Dedifferentiated amniotic fluid mesenchymal stem cell (primary cell): ENCODE results near the gene MVB12A.

Source experiments
- DNase-seq: peaks from one replicate; pipeline ENCODE4 v3.0.0-alpha.2; 2016; ENCODE audit errors: extremely low spot score

Gene MVB12A

DNA sequence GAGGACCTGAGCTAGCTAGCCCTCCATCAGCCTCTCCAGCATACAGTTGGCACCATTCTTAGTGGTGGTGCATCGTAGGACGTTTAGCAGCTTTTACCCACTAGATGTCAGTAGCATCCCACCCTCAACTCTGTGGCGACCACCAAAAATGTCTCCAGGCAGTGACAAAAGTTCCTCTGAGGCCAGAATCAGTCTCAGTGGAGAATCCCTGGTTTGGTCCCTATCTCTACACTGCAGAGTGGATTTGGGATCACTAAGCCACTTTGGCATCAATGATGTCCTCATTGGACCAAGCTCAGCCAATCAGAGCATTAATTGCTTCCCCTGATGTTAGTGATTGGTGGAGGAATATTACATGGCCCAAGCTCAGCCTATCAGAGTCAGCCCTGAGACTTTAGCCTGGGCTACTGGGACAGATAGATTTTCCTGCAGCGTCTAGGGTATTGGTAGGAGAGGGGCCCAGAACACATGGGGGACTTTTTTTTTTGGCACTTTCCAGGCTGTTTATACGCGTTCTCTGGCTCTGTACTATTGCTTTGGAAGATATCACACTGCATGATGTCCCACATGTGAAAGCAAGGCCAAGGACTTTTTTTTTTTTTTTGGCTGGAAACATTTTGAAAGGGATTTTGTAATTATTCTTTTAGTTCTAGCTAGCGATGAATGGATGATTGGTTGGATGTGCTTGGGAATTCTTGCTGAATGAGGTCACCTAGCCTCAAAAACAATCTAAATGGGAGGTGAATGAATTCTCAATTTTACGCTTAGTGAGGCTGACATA is 21.6 kb downstream of the MVB12A start:
- DNase-seq: no peak

DNA sequence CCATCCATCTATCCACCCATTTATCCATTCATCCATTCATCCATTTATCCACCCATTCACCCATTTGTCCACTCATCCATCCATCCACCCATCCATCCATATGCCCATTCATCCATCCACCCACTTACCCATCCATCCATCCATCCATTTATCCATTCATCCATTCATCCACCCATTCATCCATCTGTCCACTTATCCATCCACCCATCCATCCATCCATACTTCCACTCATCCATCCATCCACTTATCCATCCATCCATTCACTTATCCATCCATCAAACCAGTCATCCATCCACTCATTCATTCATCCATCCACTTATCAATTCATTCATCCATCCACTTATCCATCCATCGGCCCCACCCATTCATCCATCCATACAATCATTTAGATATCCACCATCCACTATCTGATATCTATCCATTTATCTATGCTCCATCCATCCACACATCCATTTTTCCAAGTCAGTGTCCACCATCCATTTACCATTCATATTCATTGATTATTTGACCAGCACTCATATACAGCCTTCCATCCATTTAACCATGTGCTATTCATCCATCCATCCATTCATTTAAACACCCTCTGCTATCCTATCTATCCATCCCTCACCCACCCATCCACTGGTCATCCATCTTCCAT is 25.8 kb downstream of the MVB12A start:
- DNase-seq: no peak

DNA sequence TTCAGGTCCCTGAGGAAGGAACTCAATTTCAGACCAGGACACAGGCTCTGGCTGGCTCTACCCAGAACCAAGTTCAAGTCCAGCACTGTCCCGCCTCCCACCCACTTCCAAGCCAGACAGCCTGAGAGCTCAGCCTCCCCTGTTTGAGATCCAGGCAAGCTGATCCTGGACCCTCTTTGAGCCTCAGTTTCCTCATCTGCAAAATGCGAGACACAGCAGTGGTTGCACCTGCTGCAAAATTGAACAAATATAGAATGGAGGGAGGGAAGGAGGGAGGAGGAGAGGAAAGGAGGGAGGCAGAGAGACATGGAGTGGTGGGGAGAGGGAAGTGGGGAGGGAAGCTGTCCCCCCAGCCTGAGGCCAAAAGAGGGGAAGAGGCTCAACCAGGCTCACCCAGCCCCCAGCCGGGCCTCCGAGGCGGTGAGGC is 27.9 kb downstream of the MVB12A start:
- no peak for DNase-seq

DNA sequence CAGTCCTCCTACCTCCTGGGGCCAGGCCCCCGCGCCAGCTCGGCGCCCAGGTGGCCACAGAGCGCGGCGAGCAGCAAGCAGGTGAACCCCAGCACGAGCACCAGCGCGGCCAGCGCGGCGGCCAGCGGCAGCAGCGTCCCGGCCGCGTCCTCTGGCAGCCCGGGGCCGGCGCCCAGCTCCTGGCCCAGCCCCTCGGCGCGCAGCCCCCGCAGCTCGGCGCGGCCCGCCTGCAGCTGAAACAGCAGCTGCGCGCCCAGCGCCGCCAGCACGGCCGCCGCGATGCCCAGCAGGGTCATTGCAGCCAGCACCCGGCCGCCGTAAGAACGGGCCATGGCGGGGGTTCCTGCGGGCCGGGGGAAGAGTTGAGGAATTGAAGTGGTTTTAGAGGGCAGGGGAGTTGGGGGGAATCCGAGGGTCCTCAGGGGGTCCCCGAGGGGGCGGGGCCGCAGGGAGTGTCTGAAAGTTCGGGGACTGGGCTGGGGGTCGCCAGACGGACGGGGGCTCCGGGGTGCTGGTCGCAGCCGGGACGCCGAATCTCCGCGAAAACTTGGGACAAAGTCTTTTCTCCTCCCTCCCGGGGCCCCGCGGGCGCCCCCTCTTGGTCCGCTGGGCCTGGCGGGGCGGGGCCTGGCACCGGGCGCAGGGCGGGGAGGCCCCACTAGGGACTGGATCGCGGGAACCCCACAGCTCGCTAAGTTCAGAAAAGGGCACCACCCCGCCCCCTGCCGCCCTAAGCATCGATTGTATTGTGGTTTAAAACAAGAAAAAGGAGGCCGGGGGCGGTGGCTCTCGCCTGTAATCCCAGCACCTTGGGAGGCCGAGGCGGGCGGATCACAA is 28.5 kb downstream of the MVB12A start, which contains the start of gene TMEM221:
TMEM221 (minus strand) TSS at position 538 of the 837 bp plus-strand sequence; CDS start at position 332, 206 bp downstream.
- peak; percentile 23 for DNase-seq

DNA sequence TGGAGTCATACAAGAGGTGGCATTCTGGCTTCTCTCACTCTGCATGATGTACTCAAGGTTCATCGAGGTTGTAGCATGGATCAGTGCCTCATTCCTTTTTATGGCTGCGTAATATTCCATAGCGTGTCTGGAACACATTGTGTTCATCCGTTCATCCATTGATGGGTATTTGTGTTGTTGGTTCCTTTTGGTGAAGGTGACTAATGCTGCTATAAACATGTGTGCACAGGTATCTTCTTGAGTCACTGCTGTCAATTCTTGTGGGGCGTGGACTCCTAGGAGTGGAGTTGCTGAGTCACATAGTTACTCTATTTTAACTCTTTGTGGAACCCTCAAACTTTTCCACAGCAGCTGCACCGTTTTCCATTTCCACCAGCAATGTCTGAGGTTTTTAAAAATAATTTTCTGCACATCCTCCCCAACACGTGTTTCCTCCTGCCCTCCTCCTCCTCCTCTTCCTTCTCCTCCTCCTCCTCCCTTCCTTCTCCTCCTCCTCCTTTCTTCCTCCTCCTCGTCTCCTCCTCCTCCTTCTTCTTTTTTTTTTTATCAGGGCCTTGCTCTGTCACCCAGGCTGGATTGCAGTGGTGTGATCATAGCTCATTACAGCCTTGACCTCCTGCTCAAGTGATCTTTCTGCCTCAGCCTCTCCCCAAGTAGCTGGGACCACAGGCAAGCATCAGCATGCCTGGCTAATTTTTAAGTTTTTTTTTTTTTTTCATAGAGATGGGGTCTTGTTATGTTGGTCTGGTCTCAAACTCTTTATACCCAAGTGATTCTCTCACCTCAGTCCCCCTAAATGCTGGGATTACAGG is 30.6 kb downstream of the MVB12A start:
- no peak for DNase-seq

DNA sequence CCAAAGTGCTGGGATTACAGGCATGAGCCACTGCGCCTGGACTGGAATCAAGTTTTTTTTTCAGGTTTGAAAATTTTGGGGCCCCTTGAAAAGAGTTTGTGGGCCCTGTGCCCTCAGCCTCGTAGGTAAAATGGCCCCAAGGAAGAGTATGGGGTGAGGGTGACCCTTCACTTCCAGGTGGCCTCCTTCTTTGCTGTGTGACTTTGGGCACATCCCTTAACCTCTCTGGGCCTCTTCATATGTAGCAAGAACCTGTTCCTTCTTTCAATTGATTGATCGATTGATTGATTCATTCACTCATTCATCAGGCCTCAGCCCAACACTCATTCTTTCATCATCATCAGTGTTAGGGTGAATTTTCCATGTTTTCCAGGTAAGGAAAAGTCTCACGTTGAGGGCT is 32.0 kb downstream of the MVB12A start:
- DNase-seq: no peak

DNA sequence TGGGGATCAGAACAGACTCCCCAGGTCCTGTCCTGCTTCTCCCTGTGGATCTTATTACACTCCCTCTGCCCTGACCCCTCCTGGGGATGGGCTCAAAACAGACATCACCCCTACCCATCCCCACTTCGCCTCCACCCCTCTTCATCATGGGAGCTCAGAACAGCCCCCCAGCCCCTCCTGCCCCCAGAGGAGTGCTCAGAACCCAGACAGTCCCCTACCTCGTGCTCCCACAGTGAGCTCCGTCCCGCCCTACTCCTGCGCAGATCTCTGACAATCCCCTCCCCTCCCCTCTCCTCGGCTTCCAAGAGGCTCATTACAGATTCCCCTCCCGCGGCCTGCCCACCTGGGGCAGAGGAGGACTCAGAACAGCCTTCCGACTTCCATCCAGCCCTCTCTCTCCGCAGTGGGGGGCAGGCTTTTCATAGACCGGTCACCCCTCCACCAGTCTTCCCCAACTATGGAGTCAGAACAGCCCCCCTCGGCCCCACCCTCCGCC is 34.8 kb downstream of the MVB12A start:
- no peak for DNase-seq

DNA sequence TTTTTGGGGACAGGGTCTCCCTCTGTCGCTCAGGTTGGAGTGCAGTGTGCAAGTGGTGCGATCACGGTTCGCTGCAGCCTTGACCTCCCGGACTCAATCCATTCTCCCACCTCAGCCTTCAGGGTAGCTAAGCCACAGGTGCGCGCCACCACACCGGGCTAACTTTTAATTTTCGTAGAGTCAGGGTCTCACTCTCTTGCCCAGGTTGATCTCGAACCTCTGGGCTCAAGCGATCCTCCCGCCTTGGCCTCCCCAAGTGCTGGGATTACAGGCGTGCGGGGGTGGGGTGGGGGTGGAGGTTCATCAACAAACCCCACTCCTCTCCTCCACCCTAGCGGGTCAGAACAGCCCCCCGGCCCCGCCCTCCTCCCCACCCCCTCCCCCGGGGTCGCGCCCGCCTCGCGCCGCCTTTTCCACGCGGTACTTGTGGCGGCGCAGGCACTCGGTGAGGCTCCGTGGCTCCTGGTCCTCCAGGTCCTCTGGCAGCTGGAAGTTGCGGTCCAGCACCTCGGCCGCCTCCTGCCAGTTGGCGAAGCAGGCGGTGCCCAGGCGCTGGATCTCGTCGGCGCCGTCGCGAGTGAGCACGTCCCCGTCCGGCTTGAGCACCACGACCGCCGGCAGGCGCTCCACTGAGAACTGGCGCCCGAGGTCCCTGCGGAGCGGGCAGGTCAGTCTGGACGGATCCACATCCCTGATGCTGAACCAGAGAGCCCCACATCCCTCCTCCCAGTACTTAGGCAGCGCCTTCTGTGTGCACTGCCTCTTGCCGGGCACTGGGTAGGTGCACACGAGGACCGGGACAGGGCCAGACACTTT is 35.7 kb downstream of the MVB12A start:
- no peak for DNase-seq

DNA sequence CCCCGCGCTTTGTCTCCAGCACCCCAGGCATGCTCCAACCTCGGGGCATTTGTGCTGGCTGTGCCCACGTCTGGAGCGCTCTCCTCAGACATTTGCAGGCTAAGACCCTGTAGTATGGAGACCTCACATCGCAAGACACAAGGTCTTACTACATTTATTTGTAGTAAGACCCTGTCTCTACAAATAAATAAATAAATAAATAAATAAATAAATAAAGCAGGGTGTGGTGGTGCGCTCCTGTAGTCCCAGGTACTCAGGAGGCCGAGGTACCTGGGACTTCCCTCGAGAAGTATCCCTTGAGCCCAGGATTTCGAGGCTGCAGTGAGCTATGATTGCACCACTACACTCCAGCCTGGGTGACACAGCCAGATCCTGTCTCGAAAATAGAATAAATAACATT is 36.3 kb downstream of the MVB12A start:
- no peak for DNase-seq

DNA sequence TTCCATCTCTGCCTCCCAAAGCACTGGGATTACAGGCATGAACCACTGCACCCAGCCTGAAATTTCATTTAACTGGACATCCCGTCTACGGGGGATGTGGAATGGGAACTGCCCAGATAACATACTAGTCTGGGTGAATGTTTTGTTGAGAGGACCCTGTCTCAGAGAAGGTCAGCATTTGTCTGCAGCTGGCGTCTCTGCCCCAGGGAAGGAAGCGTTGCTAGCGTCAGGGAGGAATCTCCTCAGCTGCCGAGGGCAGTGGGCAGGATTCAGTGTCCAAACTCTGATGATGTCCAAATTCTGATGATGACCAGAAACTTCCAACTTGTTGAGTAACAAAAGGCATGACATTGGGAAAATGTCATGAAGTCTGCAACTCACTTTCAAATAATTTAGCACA is 37.8 kb downstream of the MVB12A start:
- no peak for DNase-seq

DNA sequence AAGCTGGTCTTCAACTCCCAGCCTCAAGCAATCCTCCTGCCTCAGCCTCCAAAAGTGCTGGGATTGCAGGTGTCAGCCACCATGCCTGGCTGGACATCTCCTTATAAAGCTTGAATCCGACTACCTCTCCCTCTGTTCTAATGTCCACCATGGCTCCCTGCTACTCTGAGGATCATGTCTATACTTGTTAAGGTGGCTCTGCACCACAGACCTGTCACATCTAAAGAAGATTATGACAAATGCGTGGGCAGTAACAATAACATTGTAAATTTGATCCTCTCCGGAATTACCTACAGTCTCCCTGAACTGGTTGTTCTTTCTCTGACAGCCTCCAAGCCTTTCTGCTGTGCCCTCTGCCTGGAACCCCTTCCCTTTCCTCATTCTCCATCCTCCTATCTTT is 39.1 kb downstream of the MVB12A start:
- DNase-seq: no peak

DNA sequence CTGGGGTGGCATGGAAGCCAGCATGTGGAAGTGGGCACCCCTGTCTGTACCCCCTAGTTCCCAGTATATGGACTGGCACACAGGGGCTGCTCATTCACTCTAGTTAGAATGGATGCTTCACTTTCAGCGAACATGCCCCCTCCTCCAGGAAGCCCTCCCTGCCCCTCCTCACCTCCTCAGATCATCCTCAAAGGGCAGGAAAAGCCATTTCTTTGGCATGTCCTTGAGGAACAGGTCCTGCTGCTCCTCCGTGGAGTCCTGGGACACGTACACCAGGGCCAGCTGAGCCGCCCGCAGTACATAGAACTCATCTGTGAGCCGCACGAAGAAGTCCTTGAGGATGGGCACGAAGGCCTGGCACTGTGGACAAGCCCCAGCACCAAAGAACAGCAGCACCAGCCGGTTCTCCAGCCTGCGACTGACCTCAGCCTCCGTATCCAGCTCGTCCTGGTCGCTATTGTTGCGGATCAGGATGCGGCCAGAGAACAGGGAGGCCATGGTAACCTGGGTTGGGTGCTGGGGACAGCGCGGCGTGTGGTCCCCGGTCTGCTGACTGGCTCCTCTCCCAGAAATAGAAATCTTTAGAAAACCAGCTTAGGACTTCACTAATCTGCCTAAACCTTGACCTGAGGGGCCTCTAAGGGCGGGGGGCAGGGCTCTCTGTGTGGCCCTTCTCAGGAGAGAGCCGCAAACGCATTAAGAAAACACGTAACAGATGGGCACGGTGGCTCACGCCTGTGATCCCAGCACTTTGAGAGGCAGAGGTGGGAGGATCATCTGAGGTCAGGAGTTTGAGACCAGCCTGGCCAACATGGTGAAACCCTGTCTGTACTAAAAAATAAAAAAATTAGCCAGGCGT is 40.8 kb downstream of the MVB12A start, which contains the start of gene NXNL1:
NXNL1 (minus strand) TSS at position 555 of the 859 bp plus-strand sequence; CDS start at position 498, 57 bp downstream.
- DNase-seq: no peak

DNA sequence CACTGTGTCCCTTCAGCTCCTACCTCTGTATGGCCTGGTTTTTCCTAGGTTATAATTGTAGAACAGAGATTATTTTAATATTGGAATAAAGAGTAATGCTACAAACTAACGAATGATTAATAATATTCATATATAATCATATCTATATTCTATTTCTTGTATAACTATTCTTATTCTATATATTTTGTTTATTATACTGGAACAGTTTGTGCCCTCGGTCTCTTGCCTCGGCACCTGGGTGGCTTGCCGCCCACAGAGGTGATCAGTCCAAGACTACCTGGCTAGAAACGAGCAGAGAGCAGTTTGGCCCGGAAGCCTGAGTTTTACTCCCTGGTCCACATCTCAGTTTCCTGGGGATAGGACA is 46.6 kb downstream of the MVB12A start:
- no peak for DNase-seq

DNA sequence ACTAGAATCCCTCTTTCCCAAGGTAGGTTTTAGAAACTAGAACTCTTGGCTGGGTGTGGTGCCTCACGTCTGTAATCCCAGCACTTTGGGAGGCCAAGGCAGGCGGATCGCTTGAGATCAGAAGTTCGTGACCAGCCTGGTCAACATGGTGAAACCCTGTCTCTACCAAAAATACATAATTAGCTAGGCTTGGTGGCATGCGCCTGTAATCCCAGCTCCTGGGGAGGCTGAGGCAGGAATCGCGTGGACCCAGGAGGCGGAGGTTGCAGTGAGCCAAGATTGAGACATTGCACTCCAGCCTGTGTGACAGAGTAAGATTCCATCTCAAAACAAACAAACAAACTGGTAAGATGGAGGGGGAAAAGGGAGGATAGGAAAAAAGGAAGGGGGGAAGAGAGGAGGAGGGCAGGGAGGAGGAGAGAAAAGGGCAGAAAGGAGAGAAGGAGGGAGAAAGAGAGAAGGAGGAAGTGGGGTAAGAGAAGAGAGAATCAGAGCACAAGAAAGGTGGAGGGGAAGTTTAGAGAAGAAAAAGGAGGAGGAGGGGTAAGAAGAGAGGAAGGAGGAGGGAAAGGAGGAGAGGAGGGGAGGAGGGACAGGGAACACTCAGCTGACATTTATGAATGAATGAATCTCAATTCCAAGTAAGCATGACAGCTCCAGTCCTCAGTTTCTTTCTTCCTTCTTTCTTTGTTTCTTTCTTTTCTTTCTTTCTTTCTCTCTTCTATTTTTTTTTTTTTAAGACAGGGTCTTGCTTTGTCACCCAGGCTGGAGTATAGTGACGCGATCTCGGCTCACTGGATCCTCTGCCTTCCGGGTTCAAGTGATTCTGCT is 47.8 kb downstream of the MVB12A start:
- no peak for DNase-seq

DNA sequence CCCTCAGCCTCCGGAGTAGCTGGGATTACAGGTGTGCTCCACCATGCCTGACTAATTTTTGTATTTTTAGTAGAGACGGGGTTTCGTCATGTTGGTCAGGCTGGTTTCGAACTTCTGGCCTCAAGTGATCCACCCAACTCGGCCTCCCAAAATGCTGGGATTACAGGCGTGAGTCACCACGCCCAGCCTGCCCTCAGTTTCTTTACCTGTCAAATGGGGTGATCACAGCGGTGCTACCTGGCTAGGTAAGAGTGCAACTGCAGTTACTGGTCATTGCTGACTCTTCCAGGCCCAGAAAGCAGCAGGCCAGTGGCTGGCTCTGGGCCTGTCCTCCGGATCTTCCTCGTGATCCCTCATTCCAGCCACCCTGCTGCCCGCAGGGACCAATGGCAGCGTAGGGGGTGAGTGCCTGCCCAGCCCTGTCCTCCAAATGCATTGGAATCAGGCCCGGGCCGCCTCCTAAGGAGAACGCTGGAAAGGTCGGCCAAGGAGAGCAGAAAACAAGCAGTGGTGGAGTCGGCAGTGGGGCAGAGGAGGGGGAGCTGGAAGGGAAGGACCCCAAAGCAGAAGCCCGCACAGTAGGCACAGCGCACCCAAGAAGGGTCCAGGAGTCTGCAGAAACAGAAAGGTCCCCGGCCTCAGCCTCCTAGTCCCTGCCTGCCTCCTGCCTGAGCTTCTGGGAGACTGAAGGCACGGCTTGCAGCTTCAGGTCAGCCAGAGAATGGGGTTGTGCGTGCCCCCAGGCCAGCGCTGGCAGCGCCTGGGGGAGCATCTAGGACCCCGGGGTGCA is 48.6 kb downstream of the MVB12A start:
- no peak for DNase-seq

DNA sequence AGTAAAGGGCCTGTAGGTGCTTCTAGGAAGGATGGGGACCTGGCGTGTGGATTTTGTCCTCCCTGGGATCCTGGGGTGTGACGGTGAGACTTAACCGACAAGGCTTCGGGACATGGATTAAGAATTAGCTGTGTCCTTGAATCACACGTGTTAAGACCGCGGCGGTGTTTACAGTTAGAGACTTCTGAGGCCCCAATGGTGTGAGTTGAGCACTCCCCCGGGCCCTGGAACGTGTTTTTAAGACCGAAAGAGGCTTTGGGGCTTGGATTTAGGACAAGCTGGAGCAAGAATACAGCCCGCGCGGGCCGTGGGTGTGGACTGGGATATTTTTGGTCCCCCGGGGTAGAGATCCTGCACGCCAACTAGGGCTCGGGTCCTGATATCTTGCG is 49.2 kb downstream of the MVB12A start:
- peak; percentile 48 for DNase-seq

DNA sequence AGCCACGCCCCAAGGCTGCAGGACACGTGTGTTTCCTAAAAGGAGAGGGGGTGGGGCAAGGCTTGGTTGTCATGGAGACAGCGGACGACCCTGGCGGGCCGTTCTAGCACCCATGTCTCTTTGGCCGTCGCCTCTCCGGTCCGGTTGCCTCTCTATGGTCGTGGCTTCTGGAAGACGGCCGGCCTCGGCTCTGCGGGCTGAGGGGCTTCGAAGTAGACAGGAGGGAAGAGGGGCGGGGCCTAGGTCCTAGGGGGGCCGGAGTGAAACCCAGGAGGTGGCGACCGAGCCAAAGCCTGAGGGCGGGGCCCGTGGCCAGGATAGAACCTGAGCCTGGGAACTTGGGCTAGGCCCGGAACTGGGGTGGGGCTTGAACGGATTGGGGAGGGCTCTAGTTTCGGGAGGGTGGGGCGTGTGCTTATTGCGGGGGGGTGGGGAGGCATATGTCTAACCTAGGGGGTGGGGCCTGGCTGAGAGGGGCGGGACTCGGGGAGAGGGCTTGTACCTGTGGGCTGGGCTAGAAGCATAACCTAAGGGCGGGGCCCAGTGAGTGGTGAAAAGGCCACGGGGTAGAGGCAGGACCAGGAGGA is 49.7 kb downstream of the MVB12A start:
- DNase-seq: peak; percentile 82
